Uterus (tissue), 2 donors: ENCODE measurements around the gene SETD1A.
A peak's percentile ranks its signal among the peaks of the same experiment; 100 is the strongest.

Source experiments
- POLR2A ChIP-seq, 2 donors: fragments of 450-650 bp; IDR thresholded peaks; one replicate each; pipeline ENCODE4 v1.6.1; 2016; ENCODE audit warnings: antibody characterized with exemption in 2 of 2, mild to moderate bottlenecking in 1 of 2, moderate library complexity in 1 of 2
- TF ChIP-seq, protein P1 (sequence below), 4 experiments: fragments of 200-600 bp in 2 of 4; fragments of 450-650 bp in 2 of 4; sonication (generic) in 2 of 4; IDR thresholded peaks; one replicate each; pipeline ENCODE4 v1.5.1; 2016 to 2019; ENCODE audit warnings: antibody characterized with exemption in 4 of 4, mild to moderate bottlenecking in 2 of 4, moderate library complexity in 1 of 4

DNA sequence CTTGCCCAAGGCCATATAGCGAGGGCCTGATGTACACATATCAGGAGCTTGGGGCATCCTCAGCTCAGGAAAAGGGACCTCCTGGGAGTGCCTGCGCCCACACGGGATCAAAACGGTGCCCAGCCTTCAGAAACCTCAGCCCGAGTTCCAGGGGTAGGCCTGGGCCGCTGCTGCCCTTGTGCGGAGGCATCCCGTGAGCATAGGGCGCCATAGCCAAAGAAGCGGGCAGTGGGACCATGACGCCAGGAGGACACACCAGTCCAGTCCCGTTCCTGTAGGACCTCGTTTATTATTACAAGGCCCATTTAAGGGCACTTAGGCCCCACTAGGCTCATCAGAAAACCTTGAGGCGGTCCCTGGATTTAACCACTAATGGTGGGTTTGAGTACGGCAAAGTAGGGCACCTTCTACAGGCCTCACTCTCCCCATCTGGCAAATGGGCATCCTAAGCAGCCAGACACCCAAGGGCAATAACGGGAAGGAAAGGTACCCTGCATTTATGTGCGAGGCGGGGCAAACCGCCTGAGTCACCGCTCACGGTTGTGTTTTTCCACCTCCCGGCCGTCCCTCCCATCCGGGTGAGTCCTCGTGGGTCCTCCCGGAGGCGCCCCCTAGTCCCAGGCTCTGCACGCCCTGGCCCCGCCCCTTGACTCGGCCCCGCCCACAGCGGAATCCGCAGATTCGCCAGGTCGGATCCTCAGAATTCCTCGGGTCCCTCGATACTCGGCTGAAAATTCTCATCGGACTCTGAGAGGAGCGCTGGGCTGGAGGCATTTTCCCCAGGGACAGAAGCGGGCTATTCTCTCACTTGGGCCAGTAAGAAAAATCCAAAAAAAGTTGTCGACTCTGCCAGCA, 726 bp upstream of the SETD1A start:
- TF ChIP-seq, protein P1, sequence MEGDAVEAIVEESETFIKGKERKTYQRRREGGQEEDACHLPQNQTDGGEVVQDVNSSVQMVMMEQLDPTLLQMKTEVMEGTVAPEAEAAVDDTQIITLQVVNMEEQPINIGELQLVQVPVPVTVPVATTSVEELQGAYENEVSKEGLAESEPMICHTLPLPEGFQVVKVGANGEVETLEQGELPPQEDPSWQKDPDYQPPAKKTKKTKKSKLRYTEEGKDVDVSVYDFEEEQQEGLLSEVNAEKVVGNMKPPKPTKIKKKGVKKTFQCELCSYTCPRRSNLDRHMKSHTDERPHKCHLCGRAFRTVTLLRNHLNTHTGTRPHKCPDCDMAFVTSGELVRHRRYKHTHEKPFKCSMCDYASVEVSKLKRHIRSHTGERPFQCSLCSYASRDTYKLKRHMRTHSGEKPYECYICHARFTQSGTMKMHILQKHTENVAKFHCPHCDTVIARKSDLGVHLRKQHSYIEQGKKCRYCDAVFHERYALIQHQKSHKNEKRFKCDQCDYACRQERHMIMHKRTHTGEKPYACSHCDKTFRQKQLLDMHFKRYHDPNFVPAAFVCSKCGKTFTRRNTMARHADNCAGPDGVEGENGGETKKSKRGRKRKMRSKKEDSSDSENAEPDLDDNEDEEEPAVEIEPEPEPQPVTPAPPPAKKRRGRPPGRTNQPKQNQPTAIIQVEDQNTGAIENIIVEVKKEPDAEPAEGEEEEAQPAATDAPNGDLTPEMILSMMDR (IDR thresholded peaks at IDR 0.05), result peak in 2 of 4 experiments; percentile 17 to 24
- no peak for TF ChIP-seq POLR2A (IDR thresholded peaks at IDR 0.05)
